Activated T-cell treated with anti-CD3 and anti-CD28 coated beads, Interleukin-2, amount 50 U/mL, for 24 hours (primary cell): ENCODE results near the gene SMAD9.

ENCODE experiments used
- DNase-seq: peaks from one replicate; pipeline ENCODE4 v3.0.0-alpha.2; 2020
- H3K27ac Mint-ChIP-seq: 2 replicates; pipeline ENCODE4 v1.8.0; 2020; ENCODE audit warnings: mild to moderate bottlenecking, mixed read lengths
- H3K27me3 Mint-ChIP-seq: 2 replicates; pipeline ENCODE4 v1.8.0; 2020; ENCODE audit warnings: mixed read lengths
- H3K36me3 Mint-ChIP-seq: 2 replicates; pipeline ENCODE4 v1.8.0; 2020; ENCODE audit warnings: low read depth, mixed read lengths
- H3K4me1 Mint-ChIP-seq: 2 replicates; pipeline ENCODE4 v1.8.0; 2020; ENCODE audit warnings: low read depth, mixed read lengths
- H3K4me3 Mint-ChIP-seq: 2 replicates; pipeline ENCODE4 v1.8.0; 2020; ENCODE audit warnings: mild to moderate bottlenecking, moderate library complexity, mixed read lengths
- H3K9me3 Mint-ChIP-seq: 2 replicates; pipeline ENCODE4 v1.8.0; 2020; ENCODE audit warnings: mixed read lengths

Gene SMAD9

DNA sequence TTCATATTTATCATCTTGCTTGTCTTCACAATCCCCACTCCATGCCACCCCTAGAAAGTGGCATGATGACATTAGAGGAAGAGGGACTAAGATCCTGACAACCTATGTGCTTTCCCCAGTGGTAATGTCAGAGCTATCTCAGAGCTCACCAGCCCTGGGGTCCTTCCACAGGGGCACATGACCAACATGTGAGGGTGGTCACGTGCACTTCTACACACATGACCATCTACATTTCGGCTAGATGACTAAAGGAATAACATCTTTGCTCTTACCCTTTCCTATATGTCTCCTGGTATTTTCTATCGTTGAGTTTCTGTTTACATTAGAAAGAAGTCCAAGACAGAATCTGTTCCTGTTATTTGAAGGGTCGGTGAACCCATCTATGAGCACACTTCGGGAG lies 54.8 kb downstream of the SMAD9 start:
- DNase-seq: no peak
- H3K9me3 Mint-ChIP-seq: no peaks in the 10 kb centered on the region
- no peak overlapping the region for H3K27ac Mint-ChIP-seq
- no peaks in the 10 kb centered on the region for H3K4me1 Mint-ChIP-seq
- H3K4me3 Mint-ChIP-seq: no peak overlapping the region
- peaks cover 42% of the 10 kb centered on the region for H3K27me3 Mint-ChIP-seq
- H3K36me3 Mint-ChIP-seq: no peaks in the 10 kb centered on the region

DNA sequence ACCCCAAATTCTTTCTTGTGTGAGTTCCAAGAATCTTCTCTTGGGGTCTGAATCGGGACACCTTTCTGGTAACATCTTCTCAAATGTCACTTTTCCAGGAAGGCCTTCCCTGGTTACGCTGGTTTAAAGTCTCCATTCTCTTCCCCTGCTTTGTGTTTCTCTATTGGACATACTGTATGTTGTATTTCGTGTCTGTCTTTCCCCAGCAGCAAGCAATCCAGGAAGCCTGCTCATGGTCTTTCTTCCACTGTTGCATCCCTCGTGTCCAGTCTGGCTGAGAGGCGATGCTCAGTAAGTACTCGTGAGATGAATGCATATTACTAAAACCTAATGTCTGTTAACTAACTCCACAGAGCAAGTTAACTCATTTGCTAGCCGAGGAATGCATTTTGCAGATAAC lies 57.3 kb downstream of the SMAD9 start:
- Mint-ChIP-seq H3K27ac (no peak overlapping the region), H3K4me1 (no peaks in the 10 kb centered on the region), H3K36me3 (no peaks in the 10 kb centered on the region), H3K9me3 (no peaks in the 10 kb centered on the region), H3K27me3 (peaks cover 46% of the 10 kb centered on the region), H3K4me3 (no peak overlapping the region)
- DNase-seq: no peak

DNA sequence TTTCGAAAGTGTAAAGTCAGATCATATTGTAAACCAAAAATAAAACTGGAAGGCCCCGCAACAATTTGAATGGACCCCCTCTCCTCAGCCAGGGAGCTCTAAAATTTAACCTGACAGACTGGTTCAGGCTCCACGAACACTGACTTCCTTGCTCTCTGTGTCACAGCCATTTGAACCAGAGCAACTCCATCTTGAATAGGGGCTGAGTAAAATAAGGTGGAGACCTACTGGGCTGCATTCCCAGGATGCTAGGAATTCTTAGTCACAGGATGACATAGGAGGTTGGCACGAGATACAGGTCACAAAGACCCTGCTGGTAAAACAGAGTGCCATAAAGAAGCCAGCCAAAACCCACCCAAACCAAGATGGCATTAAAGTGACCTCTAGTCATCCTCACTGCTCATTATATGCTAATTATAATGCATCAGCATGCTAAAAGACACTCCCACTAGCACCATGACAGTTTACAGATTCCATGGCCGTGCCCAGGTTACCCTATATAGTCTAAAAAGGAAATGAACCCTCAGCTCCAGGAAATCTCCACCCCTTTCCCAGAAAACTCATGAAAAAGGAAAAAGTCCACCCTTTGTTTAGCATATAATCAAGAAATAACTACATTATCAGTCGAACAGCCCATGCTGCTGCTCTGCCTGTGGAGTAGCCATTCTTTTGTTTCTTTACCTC lies 57.9 kb downstream of the SMAD9 start:
- Mint-ChIP-seq H3K4me1 (peaks cover 4% of the 10 kb centered on the region), H3K4me3 (no peak overlapping the region), H3K27me3 (peaks cover 51% of the 10 kb centered on the region), H3K36me3 (no peaks in the 10 kb centered on the region), H3K27ac (no peak overlapping the region), H3K9me3 (no peaks in the 10 kb centered on the region)
- DNase-seq: no peak

DNA sequence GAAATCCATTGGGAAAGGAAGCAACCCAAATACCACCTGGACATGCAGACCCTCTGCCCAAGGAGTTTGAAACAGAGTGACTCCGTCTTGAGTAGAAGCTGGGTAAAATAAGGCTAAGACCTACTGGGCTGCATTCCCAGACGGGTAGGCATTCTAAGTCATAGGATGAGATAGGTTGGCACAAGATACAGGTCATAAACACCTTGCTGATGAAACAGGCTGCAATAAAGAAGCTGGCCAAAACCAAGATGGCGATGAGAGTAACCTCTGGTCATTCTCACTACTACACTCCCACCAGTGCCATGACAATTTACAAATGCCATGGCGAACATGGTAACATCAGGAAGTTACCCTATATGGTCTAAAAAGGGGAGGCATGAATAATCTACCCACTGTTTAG lies 60.8 kb downstream of the SMAD9 start:
- Mint-ChIP-seq H3K9me3 (no peaks in the 10 kb centered on the region), H3K4me1 (peaks cover 5% of the 10 kb centered on the region), H3K27me3 (peaks cover 44% of the 10 kb centered on the region), H3K27ac (no peak overlapping the region), H3K36me3 (no peaks in the 10 kb centered on the region), H3K4me3 (no peak overlapping the region)
- no peak for DNase-seq

DNA sequence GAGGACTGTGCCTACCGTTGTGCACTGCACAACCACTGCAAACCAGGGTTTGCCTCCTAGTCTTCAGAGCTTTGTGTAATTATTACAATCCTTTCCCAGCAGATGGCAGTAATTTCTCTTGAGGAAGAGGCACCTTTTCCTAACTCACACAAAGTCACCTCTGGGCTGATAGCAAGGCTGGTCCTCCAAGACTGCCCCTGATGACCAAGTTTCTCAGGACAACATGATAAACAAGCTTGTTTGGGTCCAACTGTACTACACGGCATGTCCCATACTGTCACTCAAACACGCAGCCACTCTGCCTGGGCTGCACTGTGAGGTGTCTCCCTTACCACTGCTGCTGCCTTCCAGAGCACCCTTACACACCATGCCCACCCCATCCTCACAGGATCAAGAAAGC lies 61.7 kb downstream of the SMAD9 start:
- Mint-ChIP-seq H3K9me3 (no peaks in the 10 kb centered on the region), H3K4me3 (no peak overlapping the region), H3K36me3 (no peaks in the 10 kb centered on the region), H3K27ac (no peak overlapping the region), H3K27me3 (peaks cover 40% of the 10 kb centered on the region), H3K4me1 (peaks cover 5% of the 10 kb centered on the region)
- no peak for DNase-seq

DNA sequence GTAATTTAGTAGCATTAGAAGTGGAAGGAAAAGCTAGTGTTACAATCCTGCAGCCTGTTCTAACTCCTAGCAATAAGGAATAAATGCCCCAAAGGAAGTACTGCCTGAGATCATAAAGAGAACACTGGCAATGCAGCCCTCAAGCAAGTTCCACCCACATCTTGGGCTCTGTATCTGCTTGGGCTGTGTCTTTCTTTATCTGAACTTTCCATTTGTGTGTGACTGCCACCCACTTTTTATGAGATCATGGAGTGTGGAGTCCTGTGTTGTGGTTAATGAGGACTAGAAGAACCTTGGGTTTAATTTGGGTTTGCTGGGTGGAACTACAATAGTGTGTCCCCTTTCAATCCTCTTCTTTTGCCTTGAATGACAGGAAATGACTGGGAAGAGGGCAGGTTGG lies 62.8 kb downstream of the SMAD9 start:
- H3K36me3 Mint-ChIP-seq: no peaks in the 10 kb centered on the region
- peaks cover 40% of the 10 kb centered on the region for H3K27me3 Mint-ChIP-seq
- no peak overlapping the region for H3K27ac Mint-ChIP-seq
- peaks cover 5% of the 10 kb centered on the region for H3K4me1 Mint-ChIP-seq
- no peaks in the 10 kb centered on the region for H3K9me3 Mint-ChIP-seq
- H3K4me3 Mint-ChIP-seq: no peak overlapping the region
- DNase-seq: no peak

DNA sequence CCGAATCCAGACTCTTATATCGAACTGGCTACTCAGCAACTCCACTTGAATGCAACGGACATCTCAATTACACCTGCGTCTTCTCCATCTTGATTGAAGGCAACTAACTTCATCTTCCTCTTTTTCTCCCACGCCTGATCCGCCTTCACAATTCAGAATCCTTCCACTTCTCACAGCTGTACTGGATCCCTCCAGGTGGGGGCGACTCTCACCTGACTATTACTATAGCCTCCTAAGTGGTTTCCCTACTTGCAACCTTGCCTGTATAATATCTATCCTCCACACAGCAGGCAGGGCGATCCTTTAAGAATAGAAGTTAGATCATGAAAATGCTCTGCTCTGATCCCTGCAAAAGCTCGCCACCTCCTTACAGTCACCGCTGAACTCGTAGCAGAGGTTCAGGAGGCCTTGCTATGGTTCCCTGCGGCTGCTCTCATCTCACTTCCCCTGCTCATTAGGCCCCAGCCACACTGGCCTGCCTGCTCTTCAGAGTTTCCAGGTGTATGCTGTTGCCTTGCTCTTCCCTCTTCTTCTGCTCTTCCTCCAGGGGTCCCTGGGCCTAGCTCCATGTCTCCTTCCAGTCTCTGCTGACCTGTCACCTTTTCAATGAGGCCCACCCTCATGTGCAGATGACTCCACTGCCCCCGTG lies 69.1 kb downstream of the SMAD9 start:
- H3K36me3 Mint-ChIP-seq: no peaks in the 10 kb centered on the region
- no peaks in the 10 kb centered on the region for H3K9me3 Mint-ChIP-seq
- no peaks in the 10 kb centered on the region for H3K4me1 Mint-ChIP-seq
- no peak overlapping the region for H3K4me3 Mint-ChIP-seq
- DNase-seq: no peak
- peaks cover 15% of the 10 kb centered on the region for H3K27me3 Mint-ChIP-seq
- H3K27ac Mint-ChIP-seq: no peak overlapping the region

DNA sequence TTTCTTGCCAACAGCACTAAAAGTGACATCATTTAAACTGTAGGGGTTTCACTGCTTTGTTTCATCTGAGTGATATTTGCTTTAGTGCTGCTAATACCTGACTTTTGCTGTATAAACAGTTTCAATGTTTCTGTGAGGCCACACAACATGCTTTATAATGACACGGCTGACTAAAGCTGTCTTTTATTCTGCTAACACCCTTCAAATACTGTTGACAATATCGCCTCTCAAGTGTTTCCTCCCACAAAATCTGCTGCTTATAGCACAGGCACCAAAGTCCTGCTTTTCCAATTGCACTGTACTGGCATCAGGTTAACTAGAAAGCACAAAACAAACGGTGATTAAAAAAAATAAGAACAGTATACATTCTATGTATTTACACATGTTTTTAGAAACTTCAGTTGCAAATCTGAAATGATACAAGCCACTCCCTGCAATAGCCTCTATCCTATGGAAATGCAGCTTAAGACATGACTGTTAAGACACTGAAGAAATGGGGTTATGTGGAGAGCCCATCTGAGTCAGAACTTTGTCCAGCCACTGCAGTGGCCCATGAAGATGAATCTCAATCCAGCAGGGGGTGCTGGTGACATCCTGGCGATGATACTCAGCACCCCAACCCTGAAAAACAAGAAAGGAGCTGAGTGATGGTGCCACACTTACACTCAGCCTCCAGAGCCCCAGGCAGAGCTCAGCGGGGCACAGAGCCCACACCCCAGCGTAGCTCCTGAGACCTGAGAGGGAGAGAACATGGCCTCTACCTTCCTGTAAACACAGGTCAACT lies 71.6 kb downstream of the SMAD9 start:
- Mint-ChIP-seq H3K36me3 (peaks cover 6% of the 10 kb centered on the region), H3K9me3 (no peaks in the 10 kb centered on the region), H3K4me1 (no peaks in the 10 kb centered on the region), H3K4me3 (no peak overlapping the region), H3K27ac (no peak overlapping the region), H3K27me3 (peaks cover 9% of the 10 kb centered on the region)
- DNase-seq: no peak

DNA sequence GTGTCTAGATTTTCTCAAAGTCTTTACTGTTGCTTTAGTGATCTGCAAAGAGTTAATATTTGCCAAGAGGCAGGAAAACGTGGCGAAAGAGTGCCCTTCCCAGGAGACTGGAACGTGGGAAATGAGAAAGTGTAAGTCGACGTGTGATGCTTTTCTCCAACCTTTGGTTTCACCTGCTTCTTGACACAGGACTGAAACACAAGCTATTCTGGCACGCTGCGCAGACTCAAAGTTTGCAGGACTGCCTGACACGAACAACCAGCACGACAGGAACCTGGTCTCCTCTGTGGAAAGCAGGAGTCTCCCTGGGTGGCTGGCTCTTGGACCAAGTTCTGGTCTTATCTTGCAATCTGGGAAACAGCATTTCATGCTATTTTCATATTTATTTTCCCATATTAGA lies 72.4 kb downstream of the SMAD9 start:
- H3K9me3 Mint-ChIP-seq: no peaks in the 10 kb centered on the region
- no peak overlapping the region for H3K27ac Mint-ChIP-seq
- H3K36me3 Mint-ChIP-seq: peaks cover 8% of the 10 kb centered on the region
- H3K4me1 Mint-ChIP-seq: no peaks in the 10 kb centered on the region
- H3K4me3 Mint-ChIP-seq: no peak overlapping the region
- no peak for DNase-seq
- peaks cover 5% of the 10 kb centered on the region for H3K27me3 Mint-ChIP-seq

DNA sequence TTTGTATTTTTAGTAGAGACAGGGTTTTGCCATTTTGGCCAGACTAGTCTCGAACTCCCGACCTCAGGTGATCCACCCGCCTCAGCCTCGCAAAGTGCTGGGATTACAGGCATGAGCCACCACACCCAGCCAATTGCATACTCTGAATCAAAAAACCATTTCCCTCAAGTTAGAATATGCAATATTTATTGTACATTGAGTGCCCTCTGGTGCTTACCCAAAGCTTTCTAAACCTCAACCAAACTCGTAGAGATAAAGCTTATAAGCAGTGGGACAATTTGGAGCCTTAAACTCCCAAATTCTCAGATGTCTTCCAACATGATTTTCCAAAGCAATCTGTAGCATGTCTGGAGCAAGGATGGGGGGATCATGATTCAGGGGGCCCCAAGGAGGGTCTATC lies 78.6 kb downstream of the SMAD9 start:
- H3K27ac Mint-ChIP-seq: no peak overlapping the region
- H3K36me3 Mint-ChIP-seq: peaks cover 23% of the 10 kb centered on the region
- no peaks in the 10 kb centered on the region for H3K9me3 Mint-ChIP-seq
- DNase-seq: no peak
- H3K27me3 Mint-ChIP-seq: no peaks in the 10 kb centered on the region
- no peak overlapping the region for H3K4me3 Mint-ChIP-seq
- no peaks in the 10 kb centered on the region for H3K4me1 Mint-ChIP-seq

DNA sequence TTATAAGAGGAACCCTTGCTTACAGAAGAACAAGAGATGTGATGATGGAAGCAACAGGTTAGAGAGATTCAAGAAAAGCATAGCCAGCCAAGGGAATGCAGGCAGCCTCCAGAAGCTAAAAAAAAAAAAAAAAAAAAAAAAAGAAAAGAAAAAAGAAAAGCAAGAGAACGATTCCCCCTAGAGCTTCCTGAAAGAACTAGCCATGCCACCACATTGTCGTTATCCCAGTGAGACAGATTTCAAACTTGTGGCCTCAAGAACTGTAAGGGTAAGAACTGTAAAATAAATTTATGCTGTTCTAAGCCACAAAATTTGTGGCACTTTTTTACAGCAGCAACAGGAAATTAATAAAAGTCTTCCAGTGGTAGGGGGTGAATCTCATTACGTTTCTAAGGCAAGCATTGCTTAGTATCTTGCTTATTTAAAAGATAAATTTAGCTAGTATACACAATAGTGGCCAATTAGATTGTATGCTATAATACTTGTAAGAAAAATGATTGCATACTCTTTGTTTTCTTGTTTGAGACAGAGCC lies 79.3 kb downstream of the SMAD9 start:
- no peaks in the 10 kb centered on the region for H3K4me1 Mint-ChIP-seq
- no peak overlapping the region for H3K27ac Mint-ChIP-seq
- H3K4me3 Mint-ChIP-seq: no peak overlapping the region
- H3K27me3 Mint-ChIP-seq: no peaks in the 10 kb centered on the region
- DNase-seq: no peak
- H3K36me3 Mint-ChIP-seq: peaks cover 26% of the 10 kb centered on the region
- H3K9me3 Mint-ChIP-seq: no peaks in the 10 kb centered on the region

DNA sequence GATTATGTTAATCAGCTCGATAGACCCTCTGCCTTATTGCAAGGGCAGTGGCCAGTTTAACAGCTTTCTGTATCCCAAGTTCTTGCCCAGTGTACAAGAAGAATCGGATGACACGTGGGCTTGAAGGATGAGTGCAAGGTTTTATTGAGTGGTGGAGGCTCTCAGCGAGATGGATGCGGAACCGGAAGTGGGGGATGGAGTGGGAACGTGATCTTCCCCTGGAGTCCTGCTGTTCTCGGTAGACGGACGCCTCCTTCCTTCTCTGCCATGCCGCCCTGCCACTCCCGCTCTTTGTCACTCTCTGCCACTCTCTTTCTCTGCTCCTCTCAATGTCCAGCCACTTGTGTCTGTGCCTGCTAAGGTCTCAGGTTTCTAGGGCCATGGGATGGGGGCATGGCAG lies 80.1 kb downstream of the SMAD9 start:
- Mint-ChIP-seq H3K4me1 (peaks cover 2% of the 10 kb centered on the region), H3K27me3 (no peaks in the 10 kb centered on the region), H3K27ac (no peak overlapping the region), H3K4me3 (no peak overlapping the region), H3K9me3 (no peaks in the 10 kb centered on the region), H3K36me3 (peaks cover 27% of the 10 kb centered on the region)
- DNase-seq: no peak

DNA sequence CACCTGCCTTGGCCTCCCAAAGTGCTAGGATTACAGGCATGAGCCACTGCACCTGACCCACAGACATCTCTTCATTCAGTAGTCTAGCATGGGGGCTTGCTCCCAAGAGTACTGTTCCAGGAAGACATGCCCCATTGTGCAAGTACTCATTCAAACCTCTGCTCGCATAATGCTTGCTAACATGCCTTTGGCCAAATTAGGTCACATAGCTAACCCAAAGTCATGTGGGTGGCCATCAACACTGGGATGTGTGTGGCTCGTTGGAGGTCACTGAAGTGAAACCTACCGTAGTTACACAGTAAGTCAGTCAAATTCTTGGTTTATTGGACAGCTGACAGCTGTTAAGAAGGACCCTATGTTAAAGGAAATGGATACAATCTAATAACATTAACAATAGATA lies 80.8 kb downstream of the SMAD9 start:
- Mint-ChIP-seq H3K4me3 (no peak overlapping the region), H3K9me3 (no peaks in the 10 kb centered on the region), H3K4me1 (peaks cover 2% of the 10 kb centered on the region), H3K27me3 (no peaks in the 10 kb centered on the region), H3K27ac (no peak overlapping the region), H3K36me3 (peaks cover 29% of the 10 kb centered on the region)
- DNase-seq: no peak

DNA sequence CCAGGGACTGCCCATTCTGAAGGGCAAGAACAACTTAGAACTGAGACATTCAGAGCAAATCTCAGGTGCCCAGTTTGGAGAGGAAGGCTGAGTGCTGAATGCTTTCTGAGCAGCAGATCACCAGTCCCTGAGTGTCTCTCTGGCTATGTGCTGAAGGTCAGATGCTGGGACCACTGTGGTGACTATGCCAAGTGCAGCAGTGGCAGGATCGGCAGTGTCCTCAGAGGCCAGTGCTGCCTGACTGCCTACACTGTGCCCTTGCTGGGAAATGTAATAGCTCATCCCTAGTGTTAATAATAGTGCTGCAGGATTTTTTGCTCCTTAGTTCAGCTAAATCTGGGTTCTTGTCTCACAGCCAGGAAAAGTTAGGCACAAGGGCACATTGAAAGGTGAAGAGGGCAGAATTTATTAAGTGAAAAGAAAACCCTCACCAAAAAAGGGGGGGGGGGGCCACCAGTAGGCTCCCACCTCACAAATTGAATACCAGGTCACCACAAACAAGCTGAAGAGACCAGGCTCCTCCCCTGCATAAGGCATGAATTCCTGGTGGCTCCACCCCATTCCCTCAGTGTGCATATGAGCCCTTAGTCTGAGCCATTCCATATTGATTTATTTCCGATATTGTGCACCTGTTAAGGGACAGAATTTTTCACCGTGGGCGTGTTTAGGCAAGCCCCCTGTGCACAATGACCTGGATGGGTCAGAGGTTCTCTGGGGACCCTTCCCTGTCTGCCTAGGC lies 82.5 kb downstream of the SMAD9 start:
- Mint-ChIP-seq H3K4me3 (no peak overlapping the region), H3K36me3 (peaks cover 29% of the 10 kb centered on the region), H3K4me1 (peaks cover 2% of the 10 kb centered on the region), H3K27ac (no peak overlapping the region), H3K9me3 (no peaks in the 10 kb centered on the region), H3K27me3 (no peaks in the 10 kb centered on the region)
- DNase-seq: no peak
